Progenitor cell of endocrine pancreas (in vitro differentiated cells): ENCODE data around the gene KLF3. TPM values are rescaled to one million over a fixed set of nuclear protein-coding genes. Genes with fewer than 3 reads are reported as not detected.

ENCODE experiments used
- DNase-seq: peaks from one replicate; pipeline ENCODE4 v3.0.0; 2021; ENCODE audit warnings: low spot score; ENCODE audit not compliant: unreplicated experiment
- H3K27ac Mint-ChIP-seq: 2 replicates; pipeline ENCODE4 v1.8.0; 2021; ENCODE audit warnings: mild to moderate bottlenecking, moderate library complexity, mixed read lengths
- H3K27me3 Mint-ChIP-seq: 2 replicates; pipeline ENCODE4 v1.8.0; 2021; ENCODE audit warnings: mixed read lengths
- H3K36me3 Mint-ChIP-seq: 2 replicates; pipeline ENCODE4 v1.8.0; 2022; ENCODE audit warnings: mixed read lengths; ENCODE audit not compliant: insufficient read depth
- H3K4me1 Mint-ChIP-seq: 2 replicates; pipeline ENCODE4 v1.8.0; 2021; ENCODE audit warnings: low read depth, mixed read lengths
- H3K4me3 Mint-ChIP-seq: 2 replicates; pipeline ENCODE4 v1.8.0; 2021; ENCODE audit warnings: low read depth, mild to moderate bottlenecking, moderate library complexity, mixed read lengths
- H3K9me3 Mint-ChIP-seq: 2 replicates; pipeline ENCODE4 v1.8.0; 2021; ENCODE audit warnings: low read depth, mixed read lengths
- CTCF ChIP-seq: fragments of 200-600 bp; sonication (generic); IDR thresholded peaks from one replicate; pipeline ENCODE4 v1.5.0; 2021; ENCODE audit warnings: antibody characterized with exemption, mild to moderate bottlenecking; ENCODE audit not compliant: unreplicated experiment
- total RNA-seq: library from RNA; stranded (reverse); gene quantifications from 2 replicates; pipeline ENCODE4 v1.2.1, GENCODE V29; 2021

The KLF3 gene
- total RNA-seq, 1 donor from 2014 or later = 97.1 TPM

- Mint-ChIP-seq H3K4me1 (no peaks in the 10 kb centered on the region), H3K27ac (no peak overlapping the region), H3K27me3 (no peaks in the 10 kb centered on the region), H3K4me3 (no peak overlapping the region), H3K36me3 (peaks cover 6% of the 10 kb centered on the region), H3K9me3 (peaks cover 17% of the 10 kb centered on the region)
- no peak for TF ChIP-seq CTCF
- no peak for DNase-seq
Observed at GRCh38 chr4:38711066-38711465, 47.1 kb downstream of the KLF3 start.

- Mint-ChIP-seq H3K4me1 (no peaks in the 10 kb centered on the region), H3K27ac (no peak overlapping the region), H3K4me3 (no peak overlapping the region), H3K9me3 (peaks cover 17% of the 10 kb centered on the region), H3K36me3 (peaks cover 6% of the 10 kb centered on the region), H3K27me3 (no peaks in the 10 kb centered on the region)
- no peak for TF ChIP-seq CTCF
- no peak for DNase-seq
Observed at GRCh38 chr4:38715050-38715449, 51.1 kb downstream of the KLF3 start.

- H3K9me3 Mint-ChIP-seq = peaks cover 17% of the 10 kb centered on the region
- H3K36me3 Mint-ChIP-seq = peaks cover 6% of the 10 kb centered on the region
- H3K27ac Mint-ChIP-seq = no peak overlapping the region
Observed at GRCh38 chr4:38716256-38716655, 52.3 kb downstream of the KLF3 start.

GRCh38 chr4:38717604-38718003, 53.6 kb downstream of the KLF3 start:
- H3K27me3 Mint-ChIP-seq = no peaks in the 10 kb centered on the region
- H3K36me3 Mint-ChIP-seq = peaks cover 2% of the 10 kb centered on the region
- H3K9me3 Mint-ChIP-seq = peaks cover 12% of the 10 kb centered on the region
- TF ChIP-seq CTCF = no peak
- no peak for DNase-seq
- H3K4me3 Mint-ChIP-seq = no peak overlapping the region
- H3K27ac Mint-ChIP-seq = no peak overlapping the region
- no peaks in the 10 kb centered on the region for H3K4me1 Mint-ChIP-seq

More at GRCh38 chr4:38716256-38716655, 52.3 kb downstream of the KLF3 start:
- Mint-ChIP-seq H3K4me1 (no peaks in the 10 kb centered on the region), H3K4me3 (no peak overlapping the region), H3K27me3 (no peaks in the 10 kb centered on the region)
- no peak for TF ChIP-seq CTCF
- no peak for DNase-seq

GRCh38 chr4:38723114-38723513, 59.1 kb downstream of the KLF3 start:
- no peak overlapping the region for H3K4me3 Mint-ChIP-seq
- no peak for DNase-seq
- H3K36me3 Mint-ChIP-seq = no peaks in the 10 kb centered on the region
- H3K27me3 Mint-ChIP-seq = no peaks in the 10 kb centered on the region
- H3K9me3 Mint-ChIP-seq = no peaks in the 10 kb centered on the region
- H3K4me1 Mint-ChIP-seq = peaks cover 12% of the 10 kb centered on the region
- no peak overlapping the region for H3K27ac Mint-ChIP-seq
- TF ChIP-seq CTCF = no peak
